Keratinocyte (primary cell): ENCODE data around the gene C10orf120. TPM values are rescaled to one million over a fixed set of nuclear protein-coding genes. Genes with fewer than 3 reads are reported as not detected.

Experiments
- DNase-seq: peaks from one replicate; pipeline ENCODE4 v3.0.0-alpha.2; 2011; ENCODE audit warnings: low read depth, missing footprints, low spot score
- FAIRE-seq: peaks from 2 replicates; lab custom pipeline; 2011; peaks lifted over from hg19 to GRCh38; lab: Jason Lieb, UNC
- H2AFZ ChIP-seq: 2 replicates; pipeline ENCODE4 v1.6.0; 2012; ENCODE audit warnings: low read length, control low read depth, inconsistent platforms; ENCODE audit not compliant: control insufficient read depth
- H3K27ac ChIP-seq: 2 replicates; pipeline ENCODE4 v1.5.1; 2011; ENCODE audit warnings: low read length; ENCODE audit not compliant: control insufficient read depth, insufficient read depth
- H3K27me3 ChIP-seq: 3 replicates; pipeline ENCODE4 v1.6.0; 2011; ENCODE audit warnings: low read length; ENCODE audit not compliant: control insufficient read depth, insufficient read depth; ENCODE audit errors: extremely low read depth
- H3K36me3 ChIP-seq, 2 experiments: 2 replicates in 1 of 2; 3 replicates in 1 of 2; pipeline ENCODE4 v1.5.1; 2011; ENCODE audit warnings: low read length in 2 of 2, mild to moderate bottlenecking in 1 of 2; ENCODE audit not compliant: control insufficient read depth in 2 of 2, insufficient read depth in 2 of 2; ENCODE audit errors: extremely low read depth in 1 of 2
- H3K4me1 ChIP-seq: 3 replicates; pipeline ENCODE4 v1.5.1; 2011; ENCODE audit warnings: low read length; ENCODE audit not compliant: control insufficient read depth, insufficient read depth; ENCODE audit errors: extremely low read depth
- H3K4me2 ChIP-seq: 3 replicates; pipeline ENCODE4 v1.6.0; 2011; ENCODE audit warnings: low read depth, low read length; ENCODE audit not compliant: control insufficient read depth, insufficient read depth; ENCODE audit errors: extremely low read depth
- H3K4me3 ChIP-seq, 3 experiments: fragments of 200-600 bp in 1 of 3; sonication (generic) in 1 of 3; 2 replicates in 2 of 3; 3 replicates in 1 of 3; pipeline ENCODE4 v1.5.1; 2011 to 2016; ENCODE audit warnings: low read length in 3 of 3, mild to moderate bottlenecking in 3 of 3, control low read depth in 2 of 3, inconsistent platforms in 1 of 3, low read depth in 1 of 3, mixed read lengths in 1 of 3, mixed run types in 1 of 3, moderate library complexity in 1 of 3; ENCODE audit not compliant: control insufficient read depth in 2 of 3, insufficient read depth in 2 of 3; ENCODE audit errors: extremely low read depth in 1 of 3
- H3K79me2 ChIP-seq: 2 replicates; pipeline ENCODE4 v1.6.0; 2012; ENCODE audit warnings: low read length; ENCODE audit not compliant: control insufficient read depth, insufficient read depth
- H3K9ac ChIP-seq: 3 replicates; pipeline ENCODE4 v1.6.0; 2011; ENCODE audit warnings: low read length; ENCODE audit not compliant: control insufficient read depth, insufficient read depth; ENCODE audit errors: extremely low read depth
- H3K9me1 ChIP-seq: 3 replicates; pipeline ENCODE4 v1.6.0; 2011; ENCODE audit warnings: low read length; ENCODE audit not compliant: control insufficient read depth, insufficient read depth; ENCODE audit errors: extremely low read depth
- H3K9me3 ChIP-seq: 2 replicates; pipeline ENCODE4 v1.5.1; 2012; ENCODE audit warnings: low read depth, low read length; ENCODE audit not compliant: control insufficient read depth
- H4K20me1 ChIP-seq: 3 replicates; pipeline ENCODE4 v1.6.0; 2011; ENCODE audit warnings: low read length; ENCODE audit not compliant: control insufficient read depth, insufficient read depth; ENCODE audit errors: extremely low read depth
- CTCF ChIP-seq, 3 experiments: IDR thresholded peaks in 1 of 3; conservative IDR thresholded peaks in 1 of 3; optimal IDR thresholded peaks in 1 of 3; 2 replicates in 2 of 3; 3 replicates in 1 of 3; pipeline versions ENCODE3 to v1.5.1; 2011; ENCODE audit warnings: low read length in 3 of 3, mild to moderate bottlenecking in 3 of 3, moderate library complexity in 2 of 3, control low read depth in 1 of 3, inconsistent platforms in 1 of 3; ENCODE audit not compliant: insufficient read depth in 2 of 3; ENCODE audit errors: extremely low read depth in 1 of 3
- EZH2 ChIP-seq: IDR thresholded peaks from one replicate; pipeline ENCODE4 v1.6.1; 2012; ENCODE audit warnings: inconsistent platforms, mild to moderate bottlenecking, low read length, moderate library complexity
- dilution Hi-C: fragments of 300-500 bp; cut with MboI; formaldehyde crosslinking; loops from one replicate; pipeline ENCODE4 v1.7.0; 2020; ENCODE audit warnings: low sequenced_read_pairs; ENCODE audit not compliant: extremely low pct_ligation_motif_present
- polyA minus RNA-seq, 3 experiments: library from RNA; depleted of rRNA, polyadenylated mRNA; stranded (reverse); fragments of >200 nt; gene quantifications; 1 replicate in 1 of 3; 2 replicates in 1 of 3; 3 replicates in 1 of 3; pipeline ENCODE4 v1.2.3, GENCODE V29; 2011
- polyA plus RNA-seq, 5 experiments: library from polyadenylated mRNA; depleted of rRNA in 3 of 5; stranded (reverse) in 3 of 5; stranded (forward) in 1 of 5; unstranded in 1 of 5; fragments of >200 nt; gene quantifications; 1 replicate in 1 of 5; 2 replicates in 3 of 5; 3 replicates in 1 of 5; pipeline versions ENCODE4 v1.2.1 to v1.2.3, GENCODE V29; 2011 to 2012; ENCODE audit warnings: missing spikeins in 2 of 5, low read depth in 1 of 5, low replicate concordance in 1 of 5

C10orf120 gene
- polyA plus RNA-seq, result not detected in 3 replicates
- not detected for polyA plus RNA-seq (2011; ENCODE audit: low read depth)
- not detected in 2 replicates for polyA plus RNA-seq (2011; cell fraction: cytosol; rRNA removed)
- not detected in 2 replicates for polyA plus RNA-seq (2011; cell fraction: nucleus; rRNA removed)
- polyA plus RNA-seq (2012; ENCODE audit: low replicate concordance), result not detected in 2 replicates
- polyA minus RNA-seq, result not detected in 3 replicates
- not detected for polyA minus RNA-seq (2011; cell fraction: cytosol; rRNA and poly(A)+ RNA removed)
- polyA minus RNA-seq (2011; cell fraction: nucleus; rRNA and poly(A)+ RNA removed), result not detected in 2 replicates

GRCh38 chr10:122699796-122700455 lies at the start of gene C10orf120:
C10orf120 (minus strand) TSS chr10:122699846; CDS start chr10:122699790, 56 bp downstream.
- H3K79me2 ChIP-seq, result no peaks in the 10 kb centered on the region
- H3K4me3 ChIP-seq, result no peak within 1 kb of the TSS
- H3K36me3 ChIP-seq, result no peaks in the 10 kb centered on the region
- H3K27ac ChIP-seq, result no peak within 1 kb of the TSS
- H4K20me1 ChIP-seq, result no peaks in the 10 kb centered on the region
- dilution Hi-C loops, result loop anchor here (25.0 kb wide), 1 partner anchor 163 kb away; no protein-coding TSS in a partner anchor
- no peak within 1 kb of the TSS for H3K9ac ChIP-seq
- no peaks in the 10 kb centered on the region for H3K27me3 ChIP-seq
- H2AFZ ChIP-seq, result no peak within 1 kb of the TSS
- H3K4me1 ChIP-seq, result peaks cover 2% of the 10 kb centered on the region
- no peaks in the 10 kb centered on the region for H3K9me1 ChIP-seq
- H3K4me2 ChIP-seq, result no peak within 1 kb of the TSS
- FAIRE-seq (no peak), DNase-seq (no peak)
- TF ChIP-seq EZH2 (no peak), CTCF (optimal IDR thresholded peaks at IDR 0.05 in 1 of 3, IDR thresholded peaks at IDR 0.05 in 1 of 3, conservative IDR thresholded peaks at IDR 0.05 in 1 of 3; ENCODE audit: extremely low read depth in 1 of 3, insufficient read depth in 2 of 3, low read length in 3 of 3) (no peak)
- no peaks in the 10 kb centered on the region for H3K9me3 ChIP-seq

DNA sequence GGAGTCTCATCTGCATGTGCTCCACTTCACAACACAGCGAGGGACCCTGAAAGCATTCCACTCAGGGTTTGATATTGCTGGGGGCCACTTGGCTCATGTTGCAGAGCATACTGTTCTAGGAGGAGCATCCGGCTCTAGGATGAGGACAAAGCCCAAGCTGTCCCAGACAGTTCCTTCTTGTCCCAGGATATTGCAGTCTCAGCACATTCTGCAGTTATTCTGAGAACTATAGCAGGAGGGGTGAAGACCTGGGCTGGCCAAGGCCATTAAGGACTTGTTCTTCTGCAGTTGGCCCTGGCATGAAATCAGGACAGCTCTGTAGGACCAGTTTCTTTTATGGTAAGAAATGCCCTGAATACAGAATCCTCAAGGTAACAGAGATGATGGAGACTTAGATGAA lies 48.9 kb upstream of the C10orf120 start:
- Histone ChIP-seq H3K9me1 (no peaks in the 10 kb centered on the region), H4K20me1 (no peaks in the 10 kb centered on the region), H3K9ac (no peak overlapping the region), H3K27ac (no peak overlapping the region), H3K4me1 (peaks cover 18% of the 10 kb centered on the region), H3K36me3 (no peaks in the 10 kb centered on the region), H3K9me3 (no peaks in the 10 kb centered on the region), H2AFZ (no peak overlapping the region), H3K79me2 (no peaks in the 10 kb centered on the region), H3K4me2 (no peak overlapping the region), H3K4me3 (no peak overlapping the region), H3K27me3 (no peaks in the 10 kb centered on the region)
- dilution Hi-C loops, result no loop called here
- no peak for FAIRE-seq
- no peak for TF ChIP-seq CTCF (optimal IDR thresholded peaks at IDR 0.05 in 1 of 3, IDR thresholded peaks at IDR 0.05 in 1 of 3, conservative IDR thresholded peaks at IDR 0.05 in 1 of 3; ENCODE audit: extremely low read depth in 1 of 3, insufficient read depth in 2 of 3, low read length in 3 of 3)
- no peak for TF ChIP-seq EZH2
- DNase-seq, result no peak
